K562 (cell line): Measurements from ENCODE around the gene NKAIN4.

ENCODE experiments used
- ATF3 ChIP-seq, 2 experiments: fragments of 450-650 bp in 1 of 2; sonication (generic) in 1 of 2; formaldehyde crosslinking in 1 of 2; IDR thresholded peaks in 1 of 2; conservative IDR thresholded peaks in 1 of 2; 2 replicates each; pipeline versions ENCODE4 v1.6.1 to v1.8.1; 2016 to 2023; ENCODE audit warnings: mild to moderate bottlenecking in 2 of 2, moderate library complexity in 2 of 2, inconsistent platforms in 1 of 2, missing genetic modification reagents in 1 of 2
- BCL6 ChIP-seq: fragments of 250-450 bp; sonication (Bioruptor Pico); IDR thresholded peaks from 2 replicates; pipeline ENCODE4 v1.4.0; 2020
- CTCF ChIP-seq, 3 experiments: IDR thresholded peaks in 2 of 3; conservative IDR thresholded peaks in 1 of 3; 2 replicates each; pipeline ENCODE4 v1.5.1; 2011 to 2012; ENCODE audit warnings: low read length in 3 of 3, mild to moderate bottlenecking in 3 of 3, control low read depth in 2 of 3, improper control_type of control experiment in 1 of 3, inconsistent platforms in 1 of 3, low read depth in 1 of 3, mixed read lengths in 1 of 3, moderate library complexity in 1 of 3; ENCODE audit not compliant: insufficient read depth in 2 of 3
- DPF2 ChIP-seq: fragments of 450-650 bp; IDR thresholded peaks from 2 replicates; pipeline ENCODE4 v1.6.1; 2016
- E2F1 ChIP-seq: sonication (generic); formaldehyde crosslinking; IDR thresholded peaks from 2 replicates; pipeline ENCODE4 v1.8.1; 2023; ENCODE audit warnings: mild to moderate bottlenecking, missing genetic modification reagents, moderate library complexity
- HCFC1 ChIP-seq: IDR thresholded peaks from 2 replicates; pipeline ENCODE4 v1.6.1; 2012; ENCODE audit warnings: low read depth, low read length, improper control_type of control experiment
- SIN3A ChIP-seq, 2 experiments: fragments of 150-350 bp in 1 of 2; IDR thresholded peaks; 2 replicates each; pipeline ENCODE4 v1.6.1; 2011 to 2016; ENCODE audit warnings: borderline replicate concordance in 2 of 2, low read depth in 2 of 2, low read length in 2 of 2, mild to moderate bottlenecking in 2 of 2, moderate library complexity in 2 of 2; ENCODE audit not compliant: control insufficient read depth in 1 of 2
- STAG1 ChIP-seq: sonication (generic); formaldehyde crosslinking; IDR thresholded peaks from 2 replicates; pipeline ENCODE4 v1.5.0; 2020; ENCODE audit warnings: missing genetic modification reagents, borderline replicate concordance
- TF ChIP-seq, protein P1 (sequence below): sonication (generic); formaldehyde crosslinking; IDR thresholded peaks from 2 replicates; pipeline ENCODE4 v1.8.0; 2022; ENCODE audit warnings: missing genetic modification reagents, mild to moderate bottlenecking, borderline replicate concordance
- TF ChIP-seq, protein P2 (sequence below), 2 experiments: fragments of 450-650 bp; IDR thresholded peaks; 2 replicates each; pipeline ENCODE4 v1.6.1; 2016

DNA sequence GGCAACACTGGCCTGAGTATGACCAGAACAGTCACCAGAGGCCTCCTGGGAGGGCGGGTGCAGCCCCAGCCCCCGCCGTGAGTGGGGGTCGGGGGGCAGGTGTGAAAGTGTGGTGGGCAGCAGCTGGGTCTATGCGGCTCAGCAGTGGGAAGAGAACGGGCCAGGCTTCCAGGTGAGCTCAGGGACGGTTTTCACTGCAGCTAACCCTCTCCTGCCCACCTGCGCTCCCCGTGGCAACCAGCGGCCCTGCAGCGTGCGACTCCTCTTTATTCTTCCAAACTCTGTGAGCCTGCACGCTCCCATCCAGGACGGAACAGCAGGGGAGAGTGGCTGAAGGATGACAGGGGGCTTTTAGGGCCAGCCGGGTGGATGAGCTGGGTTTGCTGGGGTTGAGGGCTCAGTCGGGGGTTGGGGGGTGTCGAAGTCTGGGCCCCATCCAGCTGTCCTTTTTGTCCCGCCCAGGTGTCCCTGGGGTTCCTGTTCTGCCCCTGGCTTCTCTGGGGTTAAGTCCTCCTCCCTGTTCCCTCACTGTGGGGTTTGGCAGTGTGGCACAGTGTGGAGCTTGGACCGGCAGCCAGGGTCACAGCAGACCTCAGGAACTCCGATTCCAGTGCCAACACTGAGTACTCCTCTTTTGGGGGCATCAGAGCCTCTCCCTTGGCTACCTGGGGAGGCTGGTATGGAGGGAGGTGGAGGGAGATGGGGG, 19.4 kb downstream of the NKAIN4 start:
- TF ChIP-seq BCL6 (CRISPR knock-in tag) (no peak), E2F1 (CRISPR knock-in tag) (no peak), CTCF (IDR thresholded peaks at IDR 0.05 in 2 of 3, conservative IDR thresholded peaks at IDR 0.05 in 1 of 3; ENCODE audit: insufficient read depth in 2 of 3, low read depth in 1 of 3, low read length in 3 of 3) (peak; percentile 53 to 64 (median 63); a peak in 5 of 6 replicates), DPF2 (no peak), HCFC1 (no peak), STAG1 (CRISPR knock-in tag) (no peak), ATF3 (IDR thresholded peaks at IDR 0.05) (no peak), ATF3 (CRISPR knock-in tag; conservative IDR thresholded peaks at IDR 0.05) (no peak), SIN3A (IDR thresholded peaks at IDR 0.05; ENCODE audit: borderline replicate concordance in 2 of 2, control insufficient read depth in 1 of 2, low read depth in 2 of 2, low read length in 2 of 2) (no peak)
- TF ChIP-seq, protein P1, sequence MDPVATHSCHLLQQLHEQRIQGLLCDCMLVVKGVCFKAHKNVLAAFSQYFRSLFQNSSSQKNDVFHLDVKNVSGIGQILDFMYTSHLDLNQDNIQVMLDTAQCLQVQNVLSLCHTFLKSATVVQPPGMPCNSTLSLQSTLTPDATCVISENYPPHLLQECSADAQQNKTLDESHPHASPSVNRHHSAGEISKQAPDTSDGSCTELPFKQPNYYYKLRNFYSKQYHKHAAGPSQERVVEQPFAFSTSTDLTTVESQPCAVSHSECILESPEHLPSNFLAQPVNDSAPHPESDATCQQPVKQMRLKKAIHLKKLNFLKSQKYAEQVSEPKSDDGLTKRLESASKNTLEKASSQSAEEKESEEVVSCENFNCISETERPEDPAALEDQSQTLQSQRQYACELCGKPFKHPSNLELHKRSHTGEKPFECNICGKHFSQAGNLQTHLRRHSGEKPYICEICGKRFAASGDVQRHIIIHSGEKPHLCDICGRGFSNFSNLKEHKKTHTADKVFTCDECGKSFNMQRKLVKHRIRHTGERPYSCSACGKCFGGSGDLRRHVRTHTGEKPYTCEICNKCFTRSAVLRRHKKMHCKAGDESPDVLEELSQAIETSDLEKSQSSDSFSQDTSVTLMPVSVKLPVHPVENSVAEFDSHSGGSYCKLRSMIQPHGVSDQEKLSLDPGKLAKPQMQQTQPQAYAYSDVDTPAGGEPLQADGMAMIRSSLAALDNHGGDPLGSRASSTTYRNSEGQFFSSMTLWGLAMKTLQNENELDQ: no peak
- TF ChIP-seq, protein P2, sequence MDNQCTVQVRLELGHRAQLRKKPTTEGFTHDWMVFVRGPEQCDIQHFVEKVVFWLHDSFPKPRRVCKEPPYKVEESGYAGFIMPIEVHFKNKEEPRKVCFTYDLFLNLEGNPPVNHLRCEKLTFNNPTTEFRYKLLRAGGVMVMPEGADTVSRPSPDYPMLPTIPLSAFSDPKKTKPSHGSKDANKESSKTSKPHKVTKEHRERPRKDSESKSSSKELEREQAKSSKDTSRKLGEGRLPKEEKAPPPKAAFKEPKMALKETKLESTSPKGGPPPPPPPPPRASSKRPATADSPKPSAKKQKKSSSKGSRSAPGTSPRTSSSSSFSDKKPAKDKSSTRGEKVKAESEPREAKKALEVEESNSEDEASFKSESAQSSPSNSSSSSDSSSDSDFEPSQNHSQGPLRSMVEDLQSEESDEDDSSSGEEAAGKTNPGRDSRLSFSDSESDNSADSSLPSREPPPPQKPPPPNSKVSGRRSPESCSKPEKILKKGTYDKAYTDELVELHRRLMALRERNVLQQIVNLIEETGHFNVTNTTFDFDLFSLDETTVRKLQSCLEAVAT (IDR thresholded peaks at IDR 0.05): no peak
